NCI-H526 treated with DMSO at 0.1 percent for 48 hours (cell line): ENCODE measurements around the gene TM4SF1.

Experiments used
- DNase-seq: peaks from one replicate; lab custom pipeline; 2025; lab: John Stamatoyannopoulos, UW

The TM4SF1 gene

DNA sequence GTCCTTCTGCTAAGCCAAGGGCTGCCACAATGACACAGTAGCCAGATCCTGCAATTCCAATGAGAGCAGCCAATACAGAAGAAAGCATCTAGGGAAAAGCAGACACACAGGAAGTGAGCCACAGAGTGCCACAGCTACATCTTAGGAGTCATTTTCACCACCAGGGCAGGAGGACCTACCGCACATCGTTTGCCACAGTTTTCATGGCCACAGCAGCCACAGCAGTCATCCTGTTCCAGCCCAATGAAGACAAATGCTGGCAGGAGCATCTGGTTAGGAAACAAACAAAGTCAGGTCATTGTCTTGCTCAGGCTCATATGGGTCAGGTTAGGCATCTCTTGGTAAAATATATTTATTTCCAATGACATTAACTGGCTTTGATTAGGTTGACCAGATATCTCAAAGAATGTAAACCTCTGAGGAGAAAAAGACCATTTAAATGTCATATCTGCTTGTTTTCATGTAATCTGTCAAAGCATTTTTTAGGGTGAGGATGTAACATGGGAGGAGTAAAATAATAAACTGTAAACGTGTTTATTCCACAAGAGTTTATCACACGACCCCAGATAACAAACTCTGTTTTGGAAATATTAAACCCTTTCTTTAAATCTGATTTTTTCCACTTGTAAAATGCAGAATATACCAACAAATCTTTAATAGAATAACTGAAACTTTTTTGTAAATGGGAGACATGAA is 1.8 kb downstream of the TM4SF1 start:
- DNase-seq, result no peak

DNA sequence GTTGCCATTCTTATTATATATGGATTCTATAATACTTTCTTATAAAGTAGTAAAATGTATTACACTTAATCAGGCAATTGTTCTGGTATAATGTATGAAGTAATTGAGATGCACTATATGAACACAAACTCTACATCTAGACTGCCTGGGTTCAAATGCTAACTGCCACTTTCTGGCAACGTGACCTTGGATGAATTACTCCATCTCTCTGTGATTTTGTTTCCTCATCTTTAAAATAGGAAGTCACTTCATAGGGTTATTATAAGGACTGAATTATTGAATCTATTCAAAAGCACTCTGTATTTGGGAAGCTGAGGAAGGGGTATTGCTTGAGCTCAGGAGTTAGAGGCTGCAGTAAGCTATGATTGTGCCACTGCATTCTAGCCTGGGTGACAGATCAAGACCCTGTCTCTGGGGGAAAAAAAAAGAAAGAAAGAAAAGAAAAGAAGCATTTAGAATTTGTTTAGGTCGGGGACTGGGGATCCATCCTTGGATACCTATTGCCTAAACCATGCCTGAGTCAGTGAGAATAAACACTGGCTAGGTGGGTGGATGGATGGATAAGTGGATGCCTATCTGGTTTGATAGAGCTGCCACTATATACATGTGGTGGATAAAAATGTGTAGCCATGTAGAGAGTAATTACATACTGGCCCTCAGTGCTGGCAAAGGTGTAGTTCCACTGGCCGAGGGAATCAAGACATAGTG is 2.5 kb downstream of the TM4SF1 start:
- DNase-seq, result no peak

DNA sequence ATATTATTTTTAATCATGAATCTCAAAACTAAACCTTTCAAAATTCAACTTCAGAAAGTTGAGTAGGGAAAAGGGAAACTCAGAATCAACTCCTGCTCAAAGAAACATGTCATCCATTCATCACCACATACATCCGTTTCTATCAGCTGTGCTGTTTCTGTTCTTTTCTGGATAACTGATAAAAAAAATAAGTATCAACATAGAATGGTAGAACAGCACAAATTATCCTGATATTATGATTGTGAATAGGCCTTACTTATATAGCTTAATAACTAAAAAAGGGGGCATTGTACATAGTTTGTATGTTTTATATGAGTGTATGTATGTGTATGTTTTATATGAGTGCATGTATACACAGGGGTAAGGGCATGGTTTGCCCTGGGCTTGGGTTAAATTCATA is 3.1 kb downstream of the TM4SF1 start:
- no peak for DNase-seq

DNA sequence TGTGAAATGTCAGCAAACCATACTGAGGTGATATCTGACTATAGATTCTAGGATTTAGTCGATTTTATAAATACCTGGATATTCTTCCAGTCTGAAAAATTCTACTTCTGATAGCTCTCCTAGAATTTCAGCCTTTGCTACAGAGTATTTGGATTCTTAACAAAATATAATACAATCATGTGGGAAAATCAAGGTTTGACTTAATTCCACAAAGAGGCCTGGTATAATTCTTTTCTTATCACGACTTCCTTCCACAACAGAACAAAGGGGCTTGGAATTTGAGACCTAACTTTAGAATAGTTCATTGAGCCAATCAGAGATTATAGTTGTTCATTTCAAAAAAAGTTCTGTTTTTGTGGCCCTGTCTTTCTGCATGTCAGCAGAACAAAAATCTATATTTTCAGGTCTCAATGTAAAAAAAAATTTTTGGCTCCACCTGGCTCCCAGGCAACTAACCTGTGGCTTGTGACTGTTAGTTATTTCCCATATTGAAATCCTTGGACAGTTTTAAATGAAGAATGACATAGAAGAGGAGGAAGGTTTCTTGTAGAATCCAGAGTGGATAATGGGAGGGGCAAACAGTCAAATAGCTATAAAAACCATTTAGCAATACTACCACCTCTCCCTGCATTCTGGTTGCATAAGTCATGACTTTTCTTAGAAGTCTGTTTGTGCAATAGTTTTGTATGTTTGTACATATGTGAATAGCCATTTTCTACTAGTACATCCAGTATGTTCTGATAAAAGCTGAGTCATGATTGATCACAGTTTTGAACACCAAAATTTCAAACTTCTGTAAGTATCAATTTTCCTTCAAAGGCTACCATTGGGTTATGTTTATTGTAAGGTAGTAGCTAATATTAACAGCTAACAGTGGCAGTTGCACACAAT is 4.0 kb downstream of the TM4SF1 start:
- no peak for DNase-seq

DNA sequence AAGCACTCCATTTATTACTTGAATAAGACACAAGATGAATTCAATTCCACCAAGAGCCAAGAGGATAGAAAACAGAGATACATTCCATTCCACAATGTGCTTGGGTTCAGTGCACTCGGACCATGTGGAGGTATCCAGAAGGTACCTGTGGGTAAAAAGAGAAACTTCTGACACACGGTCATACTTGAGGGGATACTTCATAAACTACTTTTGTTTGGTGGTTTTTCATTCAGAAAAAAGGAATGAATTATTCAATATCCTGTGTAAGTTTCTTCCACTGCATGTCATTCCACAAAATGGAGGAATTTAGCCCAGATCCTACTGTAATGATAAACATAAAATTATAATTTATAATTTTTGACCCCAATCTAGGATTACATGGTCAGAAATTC is 5.7 kb downstream of the TM4SF1 start:
- no peak for DNase-seq

DNA sequence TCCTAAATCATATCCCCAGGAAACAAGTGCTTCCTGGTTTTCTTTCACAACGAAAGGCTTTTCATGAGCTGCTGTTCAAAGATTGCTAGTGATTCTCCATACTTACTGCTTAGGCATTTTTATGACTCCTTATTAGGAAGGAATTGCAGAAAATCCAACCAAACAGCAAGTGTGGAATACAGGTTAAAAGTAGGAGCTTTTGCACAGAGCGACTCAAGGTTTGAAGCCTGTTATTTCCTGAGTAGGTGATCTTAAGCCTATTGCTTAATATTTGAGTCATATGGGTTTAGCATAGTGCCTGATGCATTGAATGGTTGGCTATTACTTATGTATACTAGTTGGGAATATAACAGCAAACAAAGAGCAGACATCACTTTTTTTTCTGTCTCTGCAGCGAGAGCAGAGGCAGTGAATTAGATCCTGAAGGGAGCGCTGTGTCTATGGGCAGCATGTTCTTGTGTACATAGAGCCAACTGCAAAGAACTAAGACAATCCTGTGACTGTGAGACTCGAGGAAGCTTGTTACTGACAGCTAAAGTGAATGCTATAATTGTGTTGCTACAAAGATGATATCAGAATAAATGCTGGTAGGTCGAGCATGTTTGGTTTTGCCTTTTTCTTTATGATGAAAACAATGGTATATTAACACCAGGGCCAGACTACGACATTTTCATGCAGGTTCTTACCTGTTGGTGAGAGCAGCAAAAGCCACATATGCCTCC is 6.3 kb downstream of the TM4SF1 start:
- peak; percentile 83 for DNase-seq

DNA sequence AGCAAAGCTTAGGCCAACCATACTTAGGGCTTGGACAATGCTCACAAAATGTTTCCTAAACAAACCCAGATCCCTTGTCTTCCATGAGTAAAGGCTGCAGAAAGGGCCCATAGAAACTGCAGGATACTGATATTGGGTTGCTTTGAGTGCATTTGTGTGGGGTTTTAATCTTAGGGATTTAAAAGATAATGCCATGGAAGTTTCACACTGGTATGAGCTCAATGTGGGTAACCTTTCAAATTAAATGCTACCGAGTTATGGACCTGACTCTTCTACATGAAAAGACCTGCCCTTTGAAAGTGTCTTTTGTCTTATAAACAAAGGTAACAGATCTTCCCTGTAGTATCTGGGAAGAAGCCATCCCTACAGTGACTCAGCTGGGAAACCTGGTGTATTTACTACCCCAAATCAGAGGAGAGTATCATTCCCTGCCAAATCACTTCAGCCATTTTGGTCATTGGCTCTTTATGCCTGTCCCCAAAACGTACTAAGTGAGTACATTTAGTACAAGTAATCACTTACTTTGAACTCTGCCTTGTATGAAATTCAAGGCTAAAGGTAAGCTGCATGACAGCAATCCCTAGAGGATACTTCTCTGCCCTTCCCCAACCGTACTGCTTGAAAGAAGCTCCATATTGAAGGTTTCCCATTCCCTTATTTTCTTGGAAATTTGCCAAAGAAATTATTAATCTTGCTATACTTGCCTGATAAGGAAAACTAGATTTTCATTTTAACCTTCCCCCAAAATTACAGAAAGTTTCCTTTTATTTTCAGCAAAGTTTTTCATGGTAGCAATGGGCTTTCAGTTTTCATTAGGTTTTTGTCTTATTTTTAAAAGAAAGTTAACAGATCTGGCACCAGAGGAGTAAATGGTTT is 7.2 kb downstream of the TM4SF1 start:
- no peak for DNase-seq

DNA sequence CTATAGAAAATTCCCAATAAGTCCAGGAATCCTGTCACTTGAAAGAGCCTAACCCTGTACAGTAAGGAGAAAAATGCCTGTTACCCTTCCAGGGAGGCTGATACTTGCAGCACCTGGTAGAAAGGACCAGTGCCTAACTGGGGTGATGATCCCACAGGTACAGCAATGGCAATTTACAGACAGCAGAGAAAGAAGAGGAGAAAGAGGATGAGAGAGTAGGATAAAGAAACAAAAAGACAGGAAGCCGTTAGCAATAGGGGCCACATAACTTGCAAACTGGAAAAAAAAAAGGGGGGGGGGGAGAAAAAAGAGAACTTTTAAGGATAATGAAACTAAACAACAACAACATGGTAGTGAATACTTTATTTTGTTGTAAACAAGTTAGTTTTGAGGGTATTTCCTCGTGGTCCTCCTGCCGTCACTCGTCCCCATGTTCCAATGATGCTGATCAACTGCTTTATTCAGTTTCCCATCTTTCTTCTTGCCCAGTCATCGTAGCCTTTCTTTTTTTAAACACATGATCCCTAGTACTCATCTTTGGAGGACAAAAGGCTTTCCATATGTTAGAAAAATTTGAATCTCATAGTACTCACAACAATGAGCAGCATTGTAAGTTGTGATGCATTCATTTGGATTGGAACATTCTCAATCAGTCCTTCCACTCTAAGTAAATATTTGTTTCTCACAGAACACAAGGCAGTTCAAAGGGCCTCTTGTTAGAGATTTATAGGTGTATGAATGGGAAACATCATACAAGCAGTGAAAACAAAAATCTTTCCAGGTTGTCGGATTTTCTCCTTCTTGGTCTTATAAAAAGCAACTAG is 8.6 kb downstream of the TM4SF1 start:
- peak; percentile 99 for DNase-seq

DNA sequence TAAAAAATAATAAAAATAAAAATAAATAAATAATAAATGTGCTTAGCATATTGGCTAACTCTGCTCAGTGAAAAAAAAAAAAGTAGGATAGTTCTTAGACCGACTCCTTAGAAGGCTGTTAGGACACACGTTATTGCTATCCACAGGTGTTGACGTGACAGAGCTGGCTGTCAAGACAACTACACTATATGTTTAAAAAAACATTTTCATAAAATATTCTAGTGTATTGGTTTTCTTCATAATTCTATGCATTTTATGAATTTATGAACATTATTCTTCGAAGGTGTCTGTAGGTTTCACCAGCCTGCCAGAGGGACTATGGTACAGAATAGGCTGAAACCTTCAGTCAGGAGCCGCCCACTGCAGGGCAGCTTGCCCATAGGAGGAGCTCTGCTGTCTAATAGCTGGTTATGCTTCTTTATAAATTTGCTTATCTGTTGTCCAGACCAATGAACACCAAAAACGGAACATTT is 9.2 kb downstream of the TM4SF1 start:
- DNase-seq, result no peak

DNA sequence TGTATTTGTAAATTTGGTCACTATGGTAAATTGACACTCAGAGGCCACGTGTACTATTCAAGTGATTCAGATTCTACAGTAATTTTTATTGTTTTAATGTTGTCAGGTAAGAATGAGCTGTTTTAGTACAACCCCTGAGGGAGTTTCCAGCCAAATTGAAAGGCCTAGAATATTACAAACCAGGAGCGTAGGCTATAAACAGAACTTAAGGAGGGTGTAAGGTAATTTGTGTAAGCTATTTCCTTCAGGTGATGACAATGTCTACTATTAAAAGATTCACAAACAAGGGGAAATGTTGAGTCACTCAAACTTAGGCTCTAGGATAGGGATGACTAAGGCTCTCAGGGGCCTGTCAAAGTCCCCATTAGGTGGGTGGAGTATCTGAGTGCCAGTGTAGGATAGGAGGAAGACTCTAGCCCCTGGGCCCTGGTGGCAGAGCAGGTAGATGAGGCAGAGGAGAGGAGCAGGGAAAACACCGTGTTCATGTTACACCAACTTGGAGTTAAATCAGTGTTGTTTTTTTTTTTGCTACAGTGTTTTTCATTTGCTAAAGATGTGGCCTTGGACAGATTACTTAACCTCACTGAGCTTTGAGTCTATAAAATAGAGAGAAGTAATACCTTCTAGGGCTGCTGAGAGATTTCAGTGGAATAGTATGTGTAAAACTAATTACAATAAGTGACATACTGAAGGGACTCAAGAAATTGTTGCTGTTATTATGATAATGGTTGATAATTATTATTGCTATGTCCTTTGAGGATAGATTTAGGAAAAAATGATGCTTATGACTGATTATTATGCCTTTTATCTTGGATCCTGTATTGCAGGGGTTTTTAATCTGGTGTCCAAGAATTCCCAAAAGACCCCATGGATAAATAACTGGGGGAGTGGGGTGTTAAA is 10.3 kb downstream of the TM4SF1 start:
- no peak for DNase-seq

DNA sequence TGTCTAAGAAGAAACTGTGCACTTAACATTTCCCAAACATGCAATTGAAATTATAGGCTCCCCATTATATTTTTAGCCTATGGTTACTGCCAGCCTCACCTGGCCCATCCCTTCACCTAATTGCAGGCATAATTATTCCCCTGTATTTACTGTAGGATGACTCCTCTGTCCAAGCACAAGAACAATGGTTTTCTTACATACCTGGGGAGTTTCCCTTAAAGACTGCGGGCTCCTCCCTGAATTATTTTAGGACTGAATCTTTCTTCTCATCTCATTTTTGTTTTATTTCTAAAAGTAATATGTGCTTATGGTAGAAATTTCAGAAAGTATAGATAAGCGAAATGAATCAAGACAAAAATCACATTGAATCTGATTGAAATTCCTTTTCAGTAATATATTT is 11.4 kb downstream of the TM4SF1 start:
- no peak for DNase-seq

DNA sequence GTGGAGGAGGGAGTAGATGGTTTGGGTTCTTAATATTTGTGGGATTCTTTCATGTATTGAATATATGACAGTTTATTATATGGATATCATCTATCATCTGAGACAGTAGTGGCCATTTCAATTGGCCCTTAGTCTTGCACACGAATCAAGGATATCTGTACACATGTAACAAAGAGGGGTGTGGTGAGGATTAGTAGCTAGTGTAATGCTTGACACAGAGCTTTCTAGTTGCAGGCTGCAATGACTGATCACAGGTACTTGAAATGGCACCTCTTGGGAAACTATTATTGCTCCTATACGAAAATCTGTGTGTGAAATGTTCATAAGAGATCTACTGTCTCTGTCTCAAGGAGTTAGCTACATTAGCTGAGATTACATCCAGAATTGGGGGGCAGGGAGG is 12.8 kb downstream of the TM4SF1 start:
- DNase-seq, result no peak

DNA sequence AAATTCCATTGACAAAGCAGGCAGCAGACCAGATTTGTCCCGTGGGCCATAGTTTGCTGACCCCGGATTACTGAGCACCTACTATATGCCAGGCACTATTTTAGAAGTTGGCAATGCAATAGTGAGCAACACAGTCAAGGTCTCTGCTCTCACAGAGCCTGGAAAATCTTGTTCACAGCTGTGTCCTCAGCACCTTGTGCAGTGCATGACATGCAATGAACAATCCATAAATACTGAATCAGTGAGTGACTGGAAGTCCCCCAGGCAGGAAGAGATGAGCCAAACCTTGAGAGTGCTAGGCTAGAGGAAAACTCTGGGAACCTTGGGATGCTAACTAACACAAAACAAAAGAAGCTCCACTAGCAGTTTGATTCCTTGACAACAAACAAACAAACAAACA is 14.4 kb downstream of the TM4SF1 start:
- DNase-seq, result no peak

DNA sequence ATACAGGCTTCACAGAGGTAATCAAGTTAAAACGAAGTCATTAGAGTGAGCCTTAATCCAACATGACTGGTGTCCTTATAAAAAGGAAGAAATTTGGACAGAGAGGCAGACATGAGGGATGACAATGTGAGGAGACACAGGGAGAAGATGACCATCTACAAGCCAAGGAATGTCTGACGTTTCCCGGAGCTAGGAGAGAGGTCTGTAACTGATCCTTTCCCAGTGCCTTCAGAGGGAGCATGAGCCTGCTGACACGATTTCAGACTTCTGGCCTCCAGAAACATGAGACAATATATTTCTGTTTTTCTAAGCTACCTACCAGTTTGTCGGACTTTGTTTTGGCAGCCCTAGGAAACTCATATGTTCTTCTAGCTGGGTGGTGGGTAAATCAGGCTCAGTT is 15.1 kb downstream of the TM4SF1 start:
- DNase-seq, result no peak

DNA sequence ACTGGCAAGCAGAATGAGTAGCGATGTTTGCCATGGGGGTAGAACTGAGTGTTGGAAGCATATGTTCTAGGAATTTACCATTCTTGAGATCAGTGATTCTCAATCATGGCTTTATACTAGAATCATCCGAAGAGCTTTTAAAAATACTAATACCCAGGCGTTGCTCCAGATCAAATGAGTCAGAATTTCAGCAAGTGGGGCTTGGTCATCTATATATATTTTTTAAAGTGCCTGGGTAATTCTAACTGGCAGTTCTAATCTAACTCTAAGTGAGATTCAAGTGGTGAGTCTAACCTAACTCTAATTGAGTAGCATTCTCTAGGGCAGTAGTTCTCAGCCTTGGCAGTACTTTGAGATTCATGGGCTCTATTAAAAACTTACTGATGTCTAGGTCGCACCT is 20.8 kb downstream of the TM4SF1 start:
- no peak for DNase-seq

DNA sequence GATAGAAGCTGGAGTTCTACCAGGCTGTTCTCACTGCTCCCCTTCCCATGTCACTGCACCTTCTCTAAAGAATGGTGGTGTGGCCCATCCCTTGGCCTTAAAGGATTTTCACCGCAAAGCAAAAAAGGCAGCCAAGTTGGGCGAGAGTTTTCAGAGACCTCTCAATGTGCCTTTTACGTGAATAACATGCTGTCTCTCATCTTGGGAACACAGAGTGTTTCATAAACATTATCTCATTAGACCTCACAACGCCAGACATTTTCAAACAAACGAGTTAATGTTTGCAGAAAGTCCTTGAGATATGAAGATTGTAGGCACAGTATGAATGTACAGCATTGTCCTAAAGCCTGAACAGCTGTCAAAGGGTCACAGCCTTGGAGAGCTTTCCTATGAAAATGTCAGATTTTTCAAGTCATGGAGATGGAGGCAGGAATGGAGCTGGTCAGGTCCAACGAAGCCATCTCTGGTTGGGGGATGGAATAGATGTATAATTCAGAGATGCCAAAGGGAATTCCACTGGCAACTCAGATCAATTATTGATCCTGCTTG is 21.3 kb downstream of the TM4SF1 start:
- no peak for DNase-seq

DNA sequence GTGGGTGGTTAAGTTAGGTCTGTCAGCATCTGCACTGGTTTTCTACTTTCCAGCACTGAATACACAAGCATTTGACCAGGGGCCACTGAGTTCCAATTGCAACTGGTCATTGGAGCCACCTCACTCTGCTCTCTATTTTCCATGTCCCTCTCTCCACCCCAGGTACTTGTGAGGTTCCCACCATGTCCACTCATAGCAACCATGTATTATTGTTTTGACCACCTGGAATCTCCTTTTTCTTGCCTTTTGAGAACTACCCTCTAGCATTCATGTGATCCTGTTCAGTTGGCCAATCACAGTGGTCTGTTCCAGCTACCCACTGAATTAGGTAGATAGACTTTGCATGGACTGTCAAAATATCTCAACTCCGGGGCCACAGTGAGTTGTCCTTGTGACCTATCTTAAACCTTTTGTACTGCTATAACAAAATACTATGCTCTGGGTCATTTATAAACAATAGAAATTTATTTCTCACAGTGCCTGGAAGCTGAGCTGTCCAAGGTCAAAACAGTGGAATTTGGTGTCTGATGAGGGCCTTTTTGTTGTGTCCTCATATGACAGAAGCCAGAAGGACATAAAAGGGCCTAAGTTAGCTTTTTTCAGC is 23.8 kb downstream of the TM4SF1 start:
- DNase-seq, result no peak

DNA sequence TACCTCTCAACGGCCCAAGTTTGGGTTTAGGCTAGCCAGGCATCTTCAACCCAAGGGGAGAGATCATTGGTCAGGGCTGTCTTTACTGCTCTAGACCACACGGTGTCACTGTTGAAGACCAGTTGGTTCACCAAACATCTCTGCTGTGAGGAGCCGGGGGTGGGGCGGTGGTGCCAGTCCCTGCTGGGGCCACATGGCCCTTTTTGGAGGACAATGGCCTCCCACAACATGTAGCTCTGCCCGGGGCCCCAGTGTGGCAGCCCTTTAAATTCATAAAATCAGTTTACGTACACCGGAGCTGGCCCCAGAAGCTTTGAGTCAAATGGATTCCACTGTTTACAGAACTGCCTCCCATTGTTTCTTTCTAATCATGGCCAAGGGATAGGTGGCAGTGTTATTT is 24.9 kb downstream of the TM4SF1 start:
- DNase-seq, result peak; percentile 59
